ENCODE results near the gene UBIAD1.

The UBIAD1 gene

GRCh38 chr1:11311816-11312755 lies 39.1 kb downstream of the UBIAD1 start:
- no peak for DNase-seq (ENCODE audit: low spot score)

GRCh38 chr1:11314959-11315358 lies 42.0 kb downstream of the UBIAD1 start:
- DNase-seq (ENCODE audit: low spot score): no peak

- no peak for DNase-seq (ENCODE audit: low spot score)
Observed at GRCh38 chr1:11316701-11317100, 43.7 kb downstream of the UBIAD1 start.

GRCh38 chr1:11318982-11319381 lies 46.0 kb downstream of the UBIAD1 start:
- no peak for DNase-seq (ENCODE audit: low spot score)

- DNase-seq (ENCODE audit: low spot score): peak; percentile 56
Observed at GRCh38 chr1:11320153-11320936, 47.3 kb downstream of the UBIAD1 start.

GRCh38 chr1:11321656-11322491 lies 48.9 kb downstream of the UBIAD1 start:
- no peak for DNase-seq (ENCODE audit: low spot score)

- DNase-seq (ENCODE audit: low spot score): no peak
Observed at GRCh38 chr1:11324567-11325165, 51.7 kb downstream of the UBIAD1 start.

GRCh38 chr1:11326070-11326469 lies 53.1 kb downstream of the UBIAD1 start:
- no peak for DNase-seq (ENCODE audit: low spot score)

GRCh38 chr1:11328444-11328843 lies 55.4 kb downstream of the UBIAD1 start:
- no peak for DNase-seq (ENCODE audit: low spot score)

- DNase-seq (ENCODE audit: low spot score): no peak
Observed at GRCh38 chr1:11330411-11330810, 57.4 kb downstream of the UBIAD1 start.

- DNase-seq (ENCODE audit: low spot score): no peak
Observed at GRCh38 chr1:11331036-11331944, 58.3 kb downstream of the UBIAD1 start.

- DNase-seq (ENCODE audit: low spot score): no peak
Observed at GRCh38 chr1:11331945-11332546, 59.0 kb downstream of the UBIAD1 start.

GRCh38 chr1:11333631-11334030 lies 60.6 kb downstream of the UBIAD1 start:
- DNase-seq (ENCODE audit: low spot score): no peak

GRCh38 chr1:11334261-11334804 lies 61.3 kb downstream of the UBIAD1 start:
- DNase-seq (ENCODE audit: low spot score): no peak

GRCh38 chr1:11334821-11335220 lies 61.8 kb downstream of the UBIAD1 start:
- DNase-seq (ENCODE audit: low spot score): no peak

GRCh38 chr1:11335417-11336056 lies 62.5 kb downstream of the UBIAD1 start:
- no peak for DNase-seq (ENCODE audit: low spot score)

- DNase-seq (ENCODE audit: low spot score): peak; percentile 78
Observed at GRCh38 chr1:11337580-11338073, 64.6 kb downstream of the UBIAD1 start.

Data from germinal center (tissue), 1 donor.